Urothelium cell line (cell line): ENCODE measurements around the gene RASL10B.
"Not testable (repeated sequence)": the region's sequence is repeated elsewhere in the genome, so short reads cannot be mapped to it uniquely, and the experiment has no call there.

Source experiments
- DNase-seq: peaks from one replicate; pipeline ENCODE4 v3.0.0; 2011; ENCODE audit warnings: low spot score, mixed read lengths
- FAIRE-seq: peaks from 2 replicates; lab custom pipeline; 2011; peaks lifted over from hg19 to GRCh38; lab: Jason Lieb, UNC

Gene RASL10B

GRCh38 chr17:35740997-35741931, 9.8 kb downstream of the RASL10B start:
- DNase-seq = no peak
- FAIRE-seq = no peak

- DNase-seq (no peak), FAIRE-seq (no peak)
These were observed 11.1 kb downstream of the RASL10B start for GRCh38 chr17:35742496-35742895.

- no peak for FAIRE-seq
- no peak for DNase-seq
These were observed 11.5 kb downstream of the RASL10B start for GRCh38 chr17:35742896-35743477.

GRCh38 chr17:35743626-35744328, 12.3 kb downstream of the RASL10B start:
- no peak for FAIRE-seq

GRCh38 chr17:35744830-35745229, 13.4 kb downstream of the RASL10B start:
- no peak for DNase-seq
- FAIRE-seq = no peak

More at GRCh38 chr17:35743626-35744328, 12.3 kb downstream of the RASL10B start:
- peak; percentile 57 for DNase-seq

GRCh38 chr17:35745246-35745645, 13.8 kb downstream of the RASL10B start:
- DNase-seq = no peak

GRCh38 chr17:35745749-35746320, 14.4 kb downstream of the RASL10B start:
- FAIRE-seq (no peak), DNase-seq (no peak)

More at GRCh38 chr17:35745246-35745645, 13.8 kb downstream of the RASL10B start:
- no peak for FAIRE-seq

GRCh38 chr17:35747540-35748017, 16.1 kb downstream of the RASL10B start:
- DNase-seq (peak; percentile 87), FAIRE-seq (no peak)

- DNase-seq (no peak), FAIRE-seq (no peak)
These were observed 17.0 kb downstream of the RASL10B start for GRCh38 chr17:35748341-35748841.

- no peak for DNase-seq
- no peak for FAIRE-seq
These were observed 17.5 kb downstream of the RASL10B start for GRCh38 chr17:35748979-35749378.

GRCh38 chr17:35749560-35750412, 18.3 kb downstream of the RASL10B start:
- FAIRE-seq (no peak), DNase-seq (no peak)

GRCh38 chr17:35750526-35751395, 19.3 kb downstream of the RASL10B start:
- no peak for FAIRE-seq
- no peak for DNase-seq

- DNase-seq, FAIRE-seq: not testable (repeated sequence)
These were observed 20.1 kb downstream of the RASL10B start for GRCh38 chr17:35751541-35751940.

- FAIRE-seq = no peak
- DNase-seq = no peak
These were observed 21.0 kb downstream of the RASL10B start for GRCh38 chr17:35752471-35752870.

GRCh38 chr17:35752945-35753764, 21.7 kb downstream of the RASL10B start, which contains the start of gene GAS2L2:
Gene GAS2L2, minus strand, starts transcription at chr17:35753239. Its CDS starts 389 bp downstream, at chr17:35752850.
- DNase-seq (no peak), FAIRE-seq (no peak)

- no peak for DNase-seq
- FAIRE-seq = no peak
These were observed 25.8 kb downstream of the RASL10B start for GRCh38 chr17:35757243-35757642.

GRCh38 chr17:35760587-35760986, 29.1 kb downstream of the RASL10B start, which contains the start of gene C17orf50:
Gene C17orf50, plus strand, starts transcription at chr17:35760887. Its CDS starts 55 bp downstream, at chr17:35760942.
- DNase-seq (no peak), FAIRE-seq (no peak)

GRCh38 chr17:35761601-35762000, 30.2 kb downstream of the RASL10B start:
- FAIRE-seq (no peak), DNase-seq (no peak)
